Activated naive CD8-positive, alpha-beta T cell treated with anti-CD3 and anti-CD28 coated beads, Interleukin-2, amount 50 U/mL, for 16 hours (primary cell): ENCODE data around the gene LPCAT1.
A peak's percentile ranks its signal among the peaks of the same experiment; 100 is the strongest.
"Not testable (repeated sequence)": the region's sequence is repeated elsewhere in the genome, so short reads cannot be mapped to it uniquely, and the experiment has no call there.

Source experiments
- DNase-seq: peaks from one replicate; pipeline ENCODE4 v3.0.0-alpha.2; 2020; ENCODE audit warnings: low read depth, low spot score

The LPCAT1 gene

GRCh38 chr5:1523793-1524480 is at the start of gene LPCAT1:
Gene LPCAT1, minus strand, starts transcription at chr5:1523960. Its CDS starts 116 bp downstream, at chr5:1523844.
- peak; percentile 44 for DNase-seq

GRCh38 chr5:1571875-1572274 is 48.1 kb upstream of the LPCAT1 start:
- not testable (repeated sequence) for DNase-seq

- DNase-seq, result no peak
Observed at GRCh38 chr5:1570975-1571374, 47.2 kb upstream of the LPCAT1 start.

GRCh38 chr5:1568201-1568979 is 44.6 kb upstream of the LPCAT1 start:
- DNase-seq, result no peak

- DNase-seq, result not testable (repeated sequence)
Observed at GRCh38 chr5:1567527-1568200, 43.9 kb upstream of the LPCAT1 start.

GRCh38 chr5:1565737-1566734 is 42.3 kb upstream of the LPCAT1 start:
- no peak for DNase-seq

GRCh38 chr5:1564824-1565736 is 41.3 kb upstream of the LPCAT1 start:
- no peak for DNase-seq

GRCh38 chr5:1564182-1564748 is 40.5 kb upstream of the LPCAT1 start:
- DNase-seq, result no peak

- DNase-seq, result no peak
Observed at GRCh38 chr5:1563617-1564181, 39.9 kb upstream of the LPCAT1 start.

- DNase-seq, result no peak
Observed at GRCh38 chr5:1563051-1563461, 39.3 kb upstream of the LPCAT1 start.

- no peak for DNase-seq
Observed at GRCh38 chr5:1562599-1562998, 38.8 kb upstream of the LPCAT1 start.

GRCh38 chr5:1561402-1561929 is 37.7 kb upstream of the LPCAT1 start:
- DNase-seq, result no peak

- not testable (repeated sequence) for DNase-seq
Observed at GRCh38 chr5:1560499-1560898, 36.7 kb upstream of the LPCAT1 start.

GRCh38 chr5:1558944-1559343 is 35.2 kb upstream of the LPCAT1 start:
- no peak for DNase-seq

GRCh38 chr5:1557114-1557873 is 33.5 kb upstream of the LPCAT1 start:
- no peak for DNase-seq

- DNase-seq, result no peak
Observed at GRCh38 chr5:1555808-1556731, 32.3 kb upstream of the LPCAT1 start.
